SK-N-DZ (cell line): ENCODE data around the gene GRB2.
"Not testable (repeated sequence)": the region's sequence is repeated elsewhere in the genome, so short reads cannot be mapped to it uniquely, and the experiment has no call there.

Source experiments
- DNase-seq: peaks from one replicate; pipeline ENCODE4 v3.0.0-alpha.2; 2015; ENCODE audit warnings: low spot score
- small RNA-seq, 2 experiments: library from RNA; depleted of rRNA; stranded (forward); fragments of <200 nt; gene quantifications; one replicate each; pipeline ENCODE3, GENCODE V24; 2014

GRB2 gene

DNA sequence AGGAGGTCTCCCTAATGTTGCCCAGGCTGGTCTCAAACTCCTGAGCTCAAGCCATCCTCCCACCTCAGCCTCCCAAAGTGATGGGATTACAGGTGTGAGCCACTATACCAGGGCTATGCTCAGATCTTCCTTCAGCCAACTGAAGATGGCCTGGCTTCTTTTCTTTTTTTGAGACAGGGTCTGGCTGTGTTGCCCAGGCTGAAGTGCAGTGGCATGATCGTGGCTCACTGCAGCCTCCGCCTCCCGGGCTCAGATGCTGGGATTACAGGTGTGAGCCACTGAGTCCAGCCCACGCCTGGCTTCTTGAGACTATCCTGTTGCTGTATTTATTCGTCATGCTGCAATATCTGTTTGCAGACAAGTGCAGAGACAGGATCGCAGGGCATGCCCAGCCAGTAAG lies 120.4 kb downstream of the GRB2 start:
- DNase-seq, result no peak

DNA sequence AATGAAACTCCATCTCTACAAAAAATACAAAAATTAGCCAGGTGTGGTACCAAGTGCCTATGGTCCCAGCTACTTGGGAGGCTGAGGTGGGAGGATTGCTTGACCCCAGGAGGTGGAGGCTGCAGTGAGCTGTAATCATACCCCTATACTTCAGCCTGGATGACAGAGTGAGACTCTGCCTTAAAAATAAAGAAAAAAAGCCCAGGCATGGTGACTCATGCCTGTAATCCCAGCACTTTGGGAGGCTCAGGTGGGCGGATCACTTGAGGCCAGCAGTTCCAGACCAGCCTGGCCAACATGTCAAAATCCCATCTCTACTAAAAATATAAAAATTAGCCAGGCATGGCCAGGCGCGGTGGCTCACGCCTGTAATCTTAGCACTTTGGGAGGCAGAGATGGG lies 125.3 kb downstream of the GRB2 start:
- not testable (repeated sequence) for DNase-seq

DNA sequence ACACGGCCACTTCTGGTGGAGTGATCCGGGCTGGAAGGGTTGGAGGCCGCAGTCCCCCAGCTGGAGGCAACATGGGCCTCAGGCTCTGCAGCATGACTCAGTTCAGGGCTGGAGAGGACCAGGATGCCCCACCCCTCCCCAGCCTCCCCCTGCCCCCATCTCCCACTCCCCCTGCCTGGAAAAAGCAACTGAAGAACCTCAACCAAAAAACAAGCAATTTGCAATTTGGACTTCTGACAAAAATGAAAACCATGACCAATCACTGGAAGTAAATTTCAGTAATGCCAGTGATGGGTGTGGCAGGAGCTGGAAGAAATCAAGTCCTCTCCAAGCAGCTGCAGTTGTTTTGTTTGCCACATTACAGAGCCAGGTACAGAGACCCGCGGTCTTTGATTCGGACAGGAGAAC lies 127.8 kb downstream of the GRB2 start:
- no peak for DNase-seq

DNA sequence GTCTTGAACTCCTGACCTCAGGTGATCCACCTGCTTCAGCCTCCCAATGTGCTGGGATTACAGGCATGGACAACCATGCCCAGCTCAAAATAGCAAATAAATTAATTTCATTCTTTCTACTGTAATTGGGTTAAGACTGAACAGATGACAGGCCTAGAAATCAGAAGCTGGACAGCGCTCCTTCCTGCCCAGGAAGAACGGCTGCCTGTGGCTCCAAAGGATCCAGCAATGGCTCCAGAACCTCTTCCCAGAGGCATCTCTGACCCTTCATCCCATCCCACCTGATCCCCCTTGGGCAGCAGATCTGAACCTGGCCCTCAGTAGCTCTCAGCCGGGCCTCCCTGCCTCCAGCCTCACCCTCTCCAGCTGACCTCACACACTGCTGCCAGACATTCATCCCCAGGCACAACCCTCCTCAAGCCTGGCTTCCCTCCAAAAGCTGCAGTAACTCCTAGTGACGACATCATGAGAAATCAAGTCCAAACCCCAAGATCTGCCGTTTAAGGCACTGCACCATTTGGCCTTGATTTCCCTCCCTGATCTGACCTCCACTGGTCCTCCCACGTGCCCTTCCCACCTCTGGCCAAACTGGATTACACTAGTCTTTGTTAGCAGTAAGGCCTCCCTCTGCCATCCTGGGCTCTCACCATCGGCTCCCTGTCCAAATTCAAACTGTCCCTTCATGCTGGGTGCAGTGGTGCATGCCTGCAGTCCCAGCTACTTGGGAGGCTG lies 131.3 kb downstream of the GRB2 start:
- no peak for DNase-seq

DNA sequence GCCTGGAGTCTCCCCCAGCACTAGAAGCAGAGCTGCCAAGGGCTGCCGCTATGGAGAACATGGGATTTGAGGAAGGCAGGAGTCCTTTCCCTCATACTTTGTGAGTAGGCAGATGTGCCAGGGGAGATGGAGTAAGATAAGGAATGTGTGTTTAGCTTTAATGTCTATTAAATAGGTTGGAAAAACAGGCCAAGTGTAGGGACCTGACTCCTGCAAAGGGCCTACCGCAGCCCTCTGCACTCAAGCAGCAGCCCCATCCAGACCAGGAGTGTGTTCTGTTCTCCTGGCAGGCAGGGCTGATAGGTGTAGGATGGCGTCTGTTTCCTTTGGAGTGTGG lies 132.7 kb downstream of the GRB2 start:
- no peak for DNase-seq

DNA sequence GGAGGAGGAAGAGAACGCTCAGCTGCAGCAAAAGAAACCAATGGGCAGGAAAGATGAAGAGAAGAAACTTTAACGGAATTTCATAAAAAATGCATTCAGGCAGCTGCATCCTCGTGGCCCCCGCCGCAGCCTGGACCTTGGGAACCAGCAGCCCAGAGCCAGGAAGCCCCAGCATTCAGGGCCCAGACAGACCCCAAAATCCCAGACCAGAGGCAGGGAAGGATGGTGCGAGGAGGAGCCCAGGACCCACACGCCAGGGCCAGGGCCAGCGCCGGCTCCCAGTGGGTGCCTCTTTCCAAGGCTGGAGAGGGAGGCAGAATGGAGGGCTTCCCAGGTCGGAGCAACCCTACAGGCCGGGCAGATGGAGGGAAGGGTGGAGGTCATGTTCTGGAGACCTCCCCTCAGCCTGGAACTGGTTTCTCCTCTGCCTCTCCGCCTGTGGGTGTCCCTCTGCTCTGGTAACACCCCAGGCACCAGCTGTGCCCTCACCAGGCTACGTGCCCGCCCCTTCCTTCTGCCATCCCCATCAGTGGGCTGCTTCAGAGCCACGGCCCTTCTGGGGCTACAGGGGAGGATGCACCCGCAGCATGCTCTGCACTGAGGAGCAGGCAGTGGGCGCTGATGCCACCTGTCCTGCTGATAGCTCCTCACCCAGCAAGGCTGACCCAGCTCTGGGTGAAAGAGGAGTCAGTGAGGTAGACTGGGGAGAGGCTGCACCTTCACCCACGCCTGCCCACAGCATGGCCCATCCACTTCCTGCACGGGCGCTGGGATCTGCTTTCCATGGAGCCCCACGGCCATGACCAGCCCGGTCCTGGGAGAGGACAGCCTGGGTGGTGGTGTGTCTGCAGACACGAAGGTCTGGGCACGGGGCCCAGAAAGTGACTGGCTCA lies 133.3 kb downstream of the GRB2 start:
- no peak for DNase-seq

DNA sequence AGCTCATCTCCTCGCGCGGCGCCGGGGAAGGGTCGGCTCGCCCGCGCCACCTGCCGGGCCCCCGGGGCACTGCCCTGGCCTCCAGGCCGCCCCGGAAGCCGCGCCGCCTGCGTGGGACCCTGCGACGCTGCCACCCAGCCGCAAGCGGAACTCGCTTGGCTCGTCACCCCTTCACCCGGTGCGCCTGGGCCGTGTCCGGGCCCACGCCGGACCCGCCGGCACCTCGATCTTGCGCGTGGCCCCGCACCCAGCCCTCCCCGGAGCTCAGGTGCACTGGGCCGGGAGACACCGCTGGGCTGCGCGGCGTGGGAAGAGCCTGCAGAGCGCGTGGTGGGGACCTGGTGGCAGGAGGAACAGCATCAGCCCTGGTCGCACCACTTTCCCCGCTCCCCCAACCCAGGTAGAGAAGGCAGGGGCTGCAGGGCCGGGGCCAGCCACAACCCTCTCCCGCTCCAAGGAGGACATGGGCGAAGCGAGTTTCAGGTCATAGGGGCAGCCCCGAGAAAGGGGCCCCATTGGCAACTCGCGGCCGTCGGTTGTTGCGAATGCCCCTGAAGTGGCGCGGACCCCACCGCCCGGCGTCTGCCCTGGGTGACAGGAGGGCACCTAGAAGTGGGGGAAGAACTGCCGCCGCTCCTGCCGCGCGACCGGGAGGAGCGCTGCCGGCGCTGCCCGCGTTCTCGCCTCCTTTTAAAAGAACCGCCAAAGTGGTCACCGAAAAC lies 134.1 kb downstream of the GRB2 start:
- peak; percentile 72 for DNase-seq

DNA sequence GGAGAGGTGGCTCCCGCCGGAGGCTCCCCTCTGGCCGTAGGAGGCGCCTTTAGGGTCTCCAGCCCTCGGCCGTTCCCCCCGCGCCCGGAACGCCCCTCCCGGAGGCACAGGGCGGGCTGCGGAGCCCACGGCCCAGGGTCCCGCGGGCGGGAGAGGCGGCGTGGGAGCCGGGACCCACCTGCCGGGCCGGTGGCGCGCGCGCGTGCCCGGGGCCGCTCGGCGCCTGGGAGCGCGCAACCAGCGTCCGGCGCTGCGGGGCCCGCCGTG lies 134.6 kb downstream of the GRB2 start, which contains the start of gene MIF4GD:
Gene MIF4GD, minus strand, starts transcription at position 266 of the 267 bp plus-strand sequence. CDS start 1,036 bp downstream, outside the sequence.
- no peak for DNase-seq

DNA sequence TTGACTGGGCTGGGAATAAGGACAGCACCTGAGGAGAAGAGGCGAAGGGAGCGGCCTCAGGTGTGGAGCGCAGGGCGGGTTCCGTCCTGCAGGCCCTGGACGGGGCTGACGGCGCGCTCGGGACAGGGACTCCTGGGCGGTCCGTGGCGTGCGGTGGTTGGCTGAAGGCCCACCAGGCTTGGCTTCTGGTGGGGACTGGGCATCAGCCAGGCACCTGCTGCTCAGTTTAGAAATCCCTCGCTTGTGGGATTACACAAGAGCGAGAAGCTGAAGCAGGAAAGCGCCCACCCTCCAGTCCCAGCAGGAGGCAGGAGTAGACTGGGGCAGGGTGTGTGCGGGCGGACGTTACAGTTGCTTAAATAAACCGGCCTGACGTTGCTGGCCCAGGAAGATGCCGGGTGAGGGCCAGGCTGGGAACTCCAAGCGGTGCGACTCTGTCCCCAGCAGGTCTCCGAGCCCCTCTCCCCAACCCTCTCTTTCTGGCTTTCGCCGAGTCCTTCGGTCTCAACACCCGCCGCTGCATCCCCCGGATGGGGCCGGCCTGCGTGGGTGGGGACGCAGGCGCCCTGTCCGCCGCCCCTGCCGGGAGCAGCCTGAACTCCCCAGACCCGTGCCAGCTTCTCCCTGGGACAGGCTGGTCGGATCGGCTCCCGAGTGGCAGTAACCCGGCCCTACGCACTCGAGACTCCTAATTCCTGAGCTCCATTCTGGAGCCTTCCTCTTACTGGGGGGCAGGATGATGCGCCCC lies 135.1 kb downstream of the GRB2 start:
- DNase-seq, result peak; percentile 82

DNA sequence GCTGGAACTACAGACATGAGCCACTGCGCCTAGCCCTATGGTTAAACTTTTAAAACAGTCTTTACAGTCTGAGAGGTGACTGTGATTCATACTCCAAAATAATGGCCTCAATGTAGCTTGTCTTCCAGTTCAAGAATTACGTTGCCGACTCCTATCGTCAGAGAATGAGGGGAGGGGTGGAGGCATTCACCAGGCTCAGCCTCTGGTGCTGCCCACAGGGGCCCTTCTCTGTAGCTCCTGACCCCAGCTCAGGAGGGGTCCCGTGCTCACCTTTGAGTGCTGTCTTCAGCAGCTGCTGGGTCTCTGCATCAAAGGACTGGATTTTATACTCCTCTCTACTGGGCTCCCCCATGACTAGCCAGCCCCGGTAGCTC lies 135.6 kb downstream of the GRB2 start:
- no peak for DNase-seq

Small RNA genes lying within 50 kb of the gene (small RNA-seq; reads per million reads assigned to genes)
- gene MIR3678 (0.03 to 0.04 reads per million in 2 experiments), gene RF00019 (0 reads per million in 2 experiments), gene RNU6-938P (0 reads per million in 2 experiments)
